ENCODE measurements around the gene ACSF3.

The ACSF3 gene

GRCh38 chr16:89093602-89094251, at the start of gene ACSF3:
Gene ACSF3, plus strand, starts transcription at chr16:89093852. Its CDS starts 6,830 bp downstream, at chr16:89100682.
- FAIRE-seq: no peak

- FAIRE-seq: no peak
Measured at GRCh38 chr16:89044418-89045180, 49.1 kb upstream of the ACSF3 start.

- no peak for FAIRE-seq
Measured at GRCh38 chr16:89045181-89045815, 48.4 kb upstream of the ACSF3 start.

- FAIRE-seq: no peak
Measured at GRCh38 chr16:89045881-89046280, 47.8 kb upstream of the ACSF3 start.

GRCh38 chr16:89046491-89046890, 47.2 kb upstream of the ACSF3 start:
- no peak for FAIRE-seq

GRCh38 chr16:89047331-89048089, 46.1 kb upstream of the ACSF3 start:
- no peak for FAIRE-seq

- no peak for FAIRE-seq
Measured at GRCh38 chr16:89048090-89048725, 45.4 kb upstream of the ACSF3 start.

GRCh38 chr16:89048871-89049422, 44.7 kb upstream of the ACSF3 start:
- FAIRE-seq: no peak

GRCh38 chr16:89049484-89050118, 44.1 kb upstream of the ACSF3 start:
- FAIRE-seq: no peak

GRCh38 chr16:89050119-89050867, 43.4 kb upstream of the ACSF3 start:
- no peak for FAIRE-seq

GRCh38 chr16:89050868-89051311, 42.8 kb upstream of the ACSF3 start:
- no peak for FAIRE-seq

- FAIRE-seq: no peak
Measured at GRCh38 chr16:89051521-89052166, 42.0 kb upstream of the ACSF3 start.

- FAIRE-seq: no peak
Measured at GRCh38 chr16:89052191-89052889, 41.3 kb upstream of the ACSF3 start.

- no peak for FAIRE-seq
Measured at GRCh38 chr16:89052890-89053724, 40.5 kb upstream of the ACSF3 start.

- no peak for FAIRE-seq
Measured at GRCh38 chr16:89053725-89054029, 40.0 kb upstream of the ACSF3 start.

GRCh38 chr16:89054261-89054661, 39.4 kb upstream of the ACSF3 start:
- FAIRE-seq: no peak

GRCh38 chr16:89054714-89055113, 38.9 kb upstream of the ACSF3 start:
- no peak for FAIRE-seq

GRCh38 chr16:89055313-89055712, 38.3 kb upstream of the ACSF3 start:
- FAIRE-seq: no peak

All from A204.1 (cell line).